Loucy (cell line): ENCODE results near the gene DNTTIP2.

Experiments
- EZH2phosphoT487 ChIP-seq: fragments of 200-600 bp; IDR thresholded peaks from 2 replicates; pipeline ENCODE4 v1.6.1; 2018; ENCODE audit warnings: antibody characterized with exemption, mild to moderate bottlenecking, moderate library complexity, borderline replicate concordance
- TF ChIP-seq, protein P1 (sequence below): fragments of 200-600 bp; sonication (generic); conservative IDR thresholded peaks from 2 replicates; pipeline ENCODE4 v1.5.1; 2014; ENCODE audit warnings: mild to moderate bottlenecking, antibody characterized with exemption, low read length

DNA sequence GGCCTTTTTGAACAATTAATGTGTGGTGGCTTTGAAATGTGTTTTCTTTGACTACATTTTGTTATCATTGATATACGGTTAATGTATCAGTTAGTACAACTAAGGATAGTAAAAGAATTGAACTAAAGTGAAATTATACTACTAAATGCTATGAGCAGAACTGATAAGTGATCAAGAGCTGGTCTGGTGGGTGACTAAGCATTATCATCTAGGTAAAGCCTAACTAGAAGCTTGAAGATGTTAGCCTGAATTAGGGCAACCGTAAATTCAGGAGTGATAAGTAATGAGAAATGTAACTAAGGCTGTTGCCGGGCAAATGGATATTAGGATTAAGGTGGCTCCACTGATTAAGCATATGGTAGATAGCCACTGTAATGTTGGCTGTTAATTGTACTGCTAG, 46.2 kb upstream of the DNTTIP2 start:
- TF ChIP-seq, protein P1, sequence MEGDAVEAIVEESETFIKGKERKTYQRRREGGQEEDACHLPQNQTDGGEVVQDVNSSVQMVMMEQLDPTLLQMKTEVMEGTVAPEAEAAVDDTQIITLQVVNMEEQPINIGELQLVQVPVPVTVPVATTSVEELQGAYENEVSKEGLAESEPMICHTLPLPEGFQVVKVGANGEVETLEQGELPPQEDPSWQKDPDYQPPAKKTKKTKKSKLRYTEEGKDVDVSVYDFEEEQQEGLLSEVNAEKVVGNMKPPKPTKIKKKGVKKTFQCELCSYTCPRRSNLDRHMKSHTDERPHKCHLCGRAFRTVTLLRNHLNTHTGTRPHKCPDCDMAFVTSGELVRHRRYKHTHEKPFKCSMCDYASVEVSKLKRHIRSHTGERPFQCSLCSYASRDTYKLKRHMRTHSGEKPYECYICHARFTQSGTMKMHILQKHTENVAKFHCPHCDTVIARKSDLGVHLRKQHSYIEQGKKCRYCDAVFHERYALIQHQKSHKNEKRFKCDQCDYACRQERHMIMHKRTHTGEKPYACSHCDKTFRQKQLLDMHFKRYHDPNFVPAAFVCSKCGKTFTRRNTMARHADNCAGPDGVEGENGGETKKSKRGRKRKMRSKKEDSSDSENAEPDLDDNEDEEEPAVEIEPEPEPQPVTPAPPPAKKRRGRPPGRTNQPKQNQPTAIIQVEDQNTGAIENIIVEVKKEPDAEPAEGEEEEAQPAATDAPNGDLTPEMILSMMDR: no peak
- TF ChIP-seq EZH2phosphoT487: no peak
